HepG2 (cell line): ENCODE measurements around the gene NOTCH4. TPM values are rescaled to one million over a fixed set of nuclear protein-coding genes. Genes with fewer than 3 reads are reported as not detected.

Source experiments
- DNMT1 ChIP-seq: sonication (generic); formaldehyde crosslinking; IDR thresholded peaks from 2 replicates; pipeline ENCODE4 v1.5.1; 2020; ENCODE audit warnings: mild to moderate bottlenecking, missing genetic modification reagents
- GLMP ChIP-seq: sonication (generic); formaldehyde crosslinking; IDR thresholded peaks from 2 replicates; pipeline ENCODE4 v1.9.0; 2021; ENCODE audit warnings: missing genetic modification reagents, mild to moderate bottlenecking, borderline replicate concordance
- KLF6 ChIP-seq: IDR thresholded peaks from 2 replicates; pipeline ENCODE4 v1.8.0; 2016; ENCODE audit warnings: missing biosample characterization, missing genetic modification reagents
- NFIB ChIP-seq: sonication (generic); formaldehyde crosslinking; IDR thresholded peaks from 2 replicates; pipeline ENCODE4 v1.9.0; 2021; ENCODE audit warnings: missing genetic modification reagents, mild to moderate bottlenecking, borderline replicate concordance
- THAP11 ChIP-seq: IDR thresholded peaks from 2 replicates; pipeline ENCODE4 v1.6.1; 2016; ENCODE audit warnings: missing biosample characterization, missing genetic modification reagents
- ZNF264 ChIP-seq: sonication (generic); formaldehyde crosslinking; IDR thresholded peaks from 2 replicates; pipeline ENCODE4 v1.4.0; 2020; ENCODE audit warnings: missing genetic modification reagents
- ZNF800 ChIP-seq: sonication (generic); formaldehyde crosslinking; IDR thresholded peaks from 2 replicates; pipeline ENCODE4 v1.4.0; 2020; ENCODE audit warnings: missing genetic modification reagents
- ZZZ3 ChIP-seq: sonication (generic); formaldehyde crosslinking; IDR thresholded peaks from 2 replicates; pipeline ENCODE4 v1.4.0; 2020; ENCODE audit warnings: missing genetic modification reagents, mild to moderate bottlenecking, borderline replicate concordance
- polyA plus RNA-seq, 8 experiments: library from polyadenylated mRNA; depleted of rRNA in 3 of 8; stranded (reverse) in 7 of 8; unstranded in 1 of 8; fragments of >200 nt; fragmentation: Illumina TruSeq in 4 of 8; extraction: Trizol in 4 of 8; gene quantifications; 2 replicates each; pipeline versions ENCODE4 v1.2.1 to v1.2.3, GENCODE V29; 2011 to 2016; ENCODE audit warnings: low read depth in 4 of 8, missing spikeins in 1 of 8, mixed read lengths in 1 of 8; ENCODE audit not compliant: insufficient read depth in 1 of 8
- total RNA-seq, 5 experiments: library from RNA; depleted of rRNA; stranded (reverse); fragments of >200 nt; fragmentation: Illumina TruSeq; extraction: Trizol; gene quantifications; 2 replicates each; pipeline ENCODE4 v1.2.3, GENCODE V29; 2016; ENCODE audit warnings: low read depth in 1 of 5
- TF ChIP-seq, protein P1 (sequence below): sonication (generic); formaldehyde crosslinking; IDR thresholded peaks from 2 replicates; pipeline ENCODE4 v1.4.0; 2020; ENCODE audit warnings: missing genetic modification reagents, mild to moderate bottlenecking, borderline replicate concordance

The NOTCH4 gene
- total and polyA plus RNA-seq, 2 of the 13 experiments (the other 11 are each of a cell fraction or from before 2014, with no cell fraction given), result 0.51 to 0.83 TPM

- no peak for TF ChIP-seq GLMP
- TF ChIP-seq, protein P1, sequence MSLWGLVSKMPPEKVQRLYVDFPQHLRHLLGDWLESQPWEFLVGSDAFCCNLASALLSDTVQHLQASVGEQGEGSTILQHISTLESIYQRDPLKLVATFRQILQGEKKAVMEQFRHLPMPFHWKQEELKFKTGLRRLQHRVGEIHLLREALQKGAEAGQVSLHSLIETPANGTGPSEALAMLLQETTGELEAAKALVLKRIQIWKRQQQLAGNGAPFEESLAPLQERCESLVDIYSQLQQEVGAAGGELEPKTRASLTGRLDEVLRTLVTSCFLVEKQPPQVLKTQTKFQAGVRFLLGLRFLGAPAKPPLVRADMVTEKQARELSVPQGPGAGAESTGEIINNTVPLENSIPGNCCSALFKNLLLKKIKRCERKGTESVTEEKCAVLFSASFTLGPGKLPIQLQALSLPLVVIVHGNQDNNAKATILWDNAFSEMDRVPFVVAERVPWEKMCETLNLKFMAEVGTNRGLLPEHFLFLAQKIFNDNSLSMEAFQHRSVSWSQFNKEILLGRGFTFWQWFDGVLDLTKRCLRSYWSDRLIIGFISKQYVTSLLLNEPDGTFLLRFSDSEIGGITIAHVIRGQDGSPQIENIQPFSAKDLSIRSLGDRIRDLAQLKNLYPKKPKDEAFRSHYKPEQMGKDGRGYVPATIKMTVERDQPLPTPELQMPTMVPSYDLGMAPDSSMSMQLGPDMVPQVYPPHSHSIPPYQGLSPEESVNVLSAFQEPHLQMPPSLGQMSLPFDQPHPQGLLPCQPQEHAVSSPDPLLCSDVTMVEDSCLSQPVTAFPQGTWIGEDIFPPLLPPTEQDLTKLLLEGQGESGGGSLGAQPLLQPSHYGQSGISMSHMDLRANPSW (CRISPR knock-in tag), result no peak
- TF ChIP-seq DNMT1 (CRISPR knock-in tag), result 0 out of 2 replicates have a peak, but pooled peaks have one; percentile 71
- no peak for TF ChIP-seq KLF6 (CRISPR knock-in tag)
- TF ChIP-seq THAP11, result peak; percentile 83
- peak; percentile 40; the same call in 1 of the 2 replicates for TF ChIP-seq ZNF264
- TF ChIP-seq ZZZ3 (CRISPR knock-in tag), result peak; percentile 50; the same call in 1 of the 2 replicates
- TF ChIP-seq ZNF800 (CRISPR knock-in tag), result no peak
- no peak for TF ChIP-seq NFIB (CRISPR knock-in tag)
These were observed 48.0 kb downstream of the NOTCH4 start, which contains the start of gene AGPAT1 (continued) for GRCh38 chr6:32175711-32176475.
